Measurements from ENCODE around the gene SELPLG. TPM values are rescaled to one million over a fixed set of nuclear protein-coding genes. Genes with fewer than 3 reads are reported as not detected.

SELPLG gene
- total and polyA plus RNA-seq, 10 donors = 23.6 to 220 (median 72.4) TPM

DNA sequence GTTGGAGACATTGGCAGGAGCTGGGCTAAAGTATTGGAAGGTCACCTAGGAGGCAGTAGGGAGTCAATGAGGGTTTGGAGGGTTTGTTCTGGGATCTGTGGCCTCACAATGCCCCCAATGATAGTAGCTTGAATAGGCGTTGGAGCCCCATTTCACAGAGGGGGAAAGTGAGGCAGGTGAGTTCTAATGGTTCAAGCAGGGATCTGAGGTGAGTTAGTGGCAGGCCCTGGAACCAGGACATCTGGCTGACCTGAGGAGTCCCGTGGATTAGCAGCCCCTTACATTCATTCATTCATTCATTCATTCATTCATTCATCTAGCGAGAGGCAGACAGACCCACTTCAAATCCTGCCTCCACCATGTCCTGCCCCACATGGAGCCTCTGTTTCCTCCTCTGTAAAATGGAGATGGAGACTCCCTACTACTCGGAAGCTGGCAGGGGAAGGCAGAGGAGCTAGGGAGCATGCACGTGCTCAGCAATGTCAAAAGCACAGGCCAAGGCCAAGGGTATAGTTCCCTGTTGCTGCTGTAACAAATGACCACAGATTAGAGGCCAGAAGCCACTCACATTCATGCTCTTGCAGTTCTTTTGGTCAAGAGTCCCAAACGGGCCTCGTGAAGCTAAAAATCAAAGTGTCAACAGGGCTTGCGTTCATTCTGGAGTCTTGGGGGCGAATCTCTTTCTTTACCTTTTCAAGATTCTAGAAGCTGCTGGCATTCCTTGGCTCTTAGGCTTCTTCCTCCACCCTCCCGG is 33.6 kb downstream of the SELPLG start:
- H3K9me3 ChIP-seq = no peaks in the 10 kb centered on the region
- WGBS, 5 donors = 84 to 86% (median 84%) methylated on average over 10 of the region's 10 CpGs
- intact Hi-C loops (cut with DNase I; ENCODE audit: low total_unique reads) = no loop called here
- peaks cover 0 to 22% (median 3%) of the 10 kb centered on the region in 6 donors for H3K4me1 ChIP-seq
- TF ChIP-seq POLR2AphosphoS5 (IDR thresholded peaks at IDR 0.05) (no peak), POLR2A (IDR thresholded peaks at IDR 0.05) (no peak)
- TF ChIP-seq, protein P1, sequence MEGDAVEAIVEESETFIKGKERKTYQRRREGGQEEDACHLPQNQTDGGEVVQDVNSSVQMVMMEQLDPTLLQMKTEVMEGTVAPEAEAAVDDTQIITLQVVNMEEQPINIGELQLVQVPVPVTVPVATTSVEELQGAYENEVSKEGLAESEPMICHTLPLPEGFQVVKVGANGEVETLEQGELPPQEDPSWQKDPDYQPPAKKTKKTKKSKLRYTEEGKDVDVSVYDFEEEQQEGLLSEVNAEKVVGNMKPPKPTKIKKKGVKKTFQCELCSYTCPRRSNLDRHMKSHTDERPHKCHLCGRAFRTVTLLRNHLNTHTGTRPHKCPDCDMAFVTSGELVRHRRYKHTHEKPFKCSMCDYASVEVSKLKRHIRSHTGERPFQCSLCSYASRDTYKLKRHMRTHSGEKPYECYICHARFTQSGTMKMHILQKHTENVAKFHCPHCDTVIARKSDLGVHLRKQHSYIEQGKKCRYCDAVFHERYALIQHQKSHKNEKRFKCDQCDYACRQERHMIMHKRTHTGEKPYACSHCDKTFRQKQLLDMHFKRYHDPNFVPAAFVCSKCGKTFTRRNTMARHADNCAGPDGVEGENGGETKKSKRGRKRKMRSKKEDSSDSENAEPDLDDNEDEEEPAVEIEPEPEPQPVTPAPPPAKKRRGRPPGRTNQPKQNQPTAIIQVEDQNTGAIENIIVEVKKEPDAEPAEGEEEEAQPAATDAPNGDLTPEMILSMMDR (IDR thresholded peaks at IDR 0.05 in 8 of 11, conservative IDR thresholded peaks at IDR 0.05 in 3 of 11) = no peak
- H3K27ac ChIP-seq = no peak overlapping the region
- no peaks in the 10 kb centered on the region for H3K27me3 ChIP-seq (replicated peaks in 1 of 7)
- no peaks in the 10 kb centered on the region for H3K36me3 ChIP-seq
- no peak overlapping the region for H3K4me3 ChIP-seq
- no peak for DNase-seq

DNA sequence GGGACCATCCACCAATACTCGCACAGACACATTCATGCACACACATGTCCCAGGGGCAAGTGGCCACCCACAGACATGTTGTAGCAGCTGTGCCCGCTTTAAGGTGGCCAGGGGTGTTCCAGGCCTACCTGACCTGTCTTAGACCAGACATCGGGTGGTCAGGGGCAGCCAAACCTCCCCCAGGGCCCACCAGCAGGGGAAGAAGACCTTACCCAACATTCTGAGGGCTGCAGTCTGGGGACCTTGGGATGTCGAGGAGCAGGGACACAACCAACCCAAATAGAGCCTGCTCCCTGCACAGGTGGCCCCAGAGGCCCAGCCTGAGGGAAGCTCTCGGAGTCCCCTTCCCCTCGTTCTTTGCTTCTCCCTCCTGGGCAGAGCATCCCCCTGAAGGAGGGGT is 34.2 kb downstream of the SELPLG start:
- DNase-seq = no peak
- Histone ChIP-seq H3K4me1 (peaks cover 0 to 22% (median 3%) of the 10 kb centered on the region in 6 donors), H3K4me3 (no peak overlapping the region), H3K36me3 (no peaks in the 10 kb centered on the region), H3K9me3 (no peaks in the 10 kb centered on the region), H3K27ac (no peak overlapping the region), H3K27me3 (replicated peaks in 1 of 7) (no peaks in the 10 kb centered on the region)
- intact Hi-C loops (cut with DNase I; ENCODE audit: low total_unique reads) = no loop called here
- WGBS, 5 donors = 62 to 85% (median 79%) methylated on average over 4 to 6 of the region's 6 CpGs
- TF ChIP-seq POLR2AphosphoS5 (IDR thresholded peaks at IDR 0.05) (no peak), POLR2A (IDR thresholded peaks at IDR 0.05) (no peak)
- TF ChIP-seq, protein P1 (IDR thresholded peaks at IDR 0.05 in 8 of 11, conservative IDR thresholded peaks at IDR 0.05 in 3 of 11) = no peak

DNA sequence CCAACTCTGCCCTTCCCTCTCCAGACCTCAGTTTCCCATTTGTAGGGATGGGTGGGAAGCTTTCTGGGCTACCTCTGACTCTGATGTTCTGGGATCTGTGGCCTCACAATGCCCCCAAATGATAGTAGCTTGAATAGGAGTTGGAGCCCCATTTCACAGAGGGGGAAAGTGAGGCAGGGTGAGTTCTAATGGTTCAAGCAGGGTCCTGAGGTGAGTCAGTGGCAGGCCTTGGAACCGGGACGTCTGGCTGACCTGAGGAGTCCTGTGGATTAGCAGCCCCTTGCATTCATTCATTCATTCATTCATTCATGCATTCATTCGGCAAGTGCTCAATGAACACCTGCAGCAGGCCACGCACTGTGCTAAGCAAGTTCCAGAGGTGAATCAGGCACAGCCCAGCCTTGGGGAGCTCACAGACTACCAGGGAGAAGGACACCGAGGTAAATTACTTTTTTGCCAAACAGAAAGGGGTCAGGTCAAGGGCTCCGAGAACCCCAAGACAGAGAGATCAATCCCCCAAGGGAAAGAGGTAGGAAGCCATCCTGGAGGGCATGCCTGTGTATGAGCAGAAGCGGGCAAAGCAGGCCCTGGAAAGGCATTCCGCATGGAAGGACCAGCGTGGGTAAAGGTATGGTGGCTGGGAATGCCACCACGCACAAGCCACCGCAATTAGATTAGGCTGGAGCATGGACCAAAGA is 35.0 kb downstream of the SELPLG start:
- Histone ChIP-seq H3K9me3 (no peaks in the 10 kb centered on the region), H3K4me3 (no peak overlapping the region), H3K27ac (peak overlapping the region in 2 of 8 donors; percentile 26 to 40), H3K4me1 (peaks cover 0 to 22% (median 3%) of the 10 kb centered on the region in 6 donors), H3K27me3 (replicated peaks in 1 of 7) (no peaks in the 10 kb centered on the region), H3K36me3 (no peaks in the 10 kb centered on the region)
- intact Hi-C loops (cut with DNase I; ENCODE audit: low total_unique reads) = no loop called here
- no peak for DNase-seq
- 87 to 94% (median 92%) methylated on average over 11 of the region's 11 CpGs for WGBS, 5 donors
- TF ChIP-seq POLR2A (IDR thresholded peaks at IDR 0.05) = no peak

DNA sequence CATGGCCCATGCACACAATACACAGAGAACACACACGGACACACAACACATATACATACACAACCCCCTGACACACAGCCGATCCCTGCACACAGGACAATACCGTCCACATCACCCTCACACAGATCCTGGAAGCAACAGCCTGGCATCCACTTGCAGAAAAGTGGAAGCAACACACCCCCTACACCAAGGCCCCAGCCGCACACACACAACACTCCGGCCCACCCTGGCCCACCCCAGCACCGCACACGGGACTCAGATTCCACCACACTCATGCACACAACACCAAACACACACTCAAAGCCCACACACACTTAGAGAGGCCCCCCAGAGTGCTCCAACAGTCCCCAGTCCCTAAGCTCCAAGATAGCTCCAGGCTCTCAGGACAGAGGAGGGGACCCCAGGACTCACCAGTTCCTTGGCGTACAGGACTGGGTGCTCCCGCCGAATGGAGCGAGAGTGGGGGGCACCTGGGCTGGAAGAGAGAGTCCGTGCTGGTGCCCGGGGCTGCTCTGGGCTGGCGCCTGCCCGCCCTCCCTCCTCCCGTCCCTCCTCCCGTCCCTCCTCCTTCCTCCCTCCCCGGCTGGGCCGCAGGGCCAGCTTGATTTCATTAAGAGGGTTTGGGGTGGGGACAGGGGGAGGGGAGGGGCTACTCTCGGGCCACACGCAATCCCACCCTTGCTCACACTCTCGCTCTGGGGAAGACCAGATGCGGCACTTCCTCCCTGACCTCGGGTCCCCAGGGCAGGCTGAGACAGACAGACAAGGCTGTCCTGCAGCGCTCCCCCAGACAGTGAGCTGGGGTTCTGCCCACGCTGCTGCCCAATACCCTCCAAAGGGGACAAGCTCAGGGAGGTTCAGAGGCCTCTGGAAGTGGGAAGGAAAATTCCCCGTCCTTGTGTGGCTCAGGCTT is 35.9 kb downstream of the SELPLG start, which contains the start of gene TMEM119:
Gene TMEM119, minus strand, starts transcription at position 526 of the 913 bp plus-strand sequence. CDS start 5,701 bp downstream, outside the sequence.
- H3K27me3 ChIP-seq (replicated peaks in 1 of 7) = no peaks in the 10 kb centered on the region
- peak in 1 of 3 donors; percentile 35 for TF ChIP-seq POLR2AphosphoS5 (IDR thresholded peaks at IDR 0.05)
- TF ChIP-seq, protein P1 (IDR thresholded peaks at IDR 0.05 in 8 of 11, conservative IDR thresholded peaks at IDR 0.05 in 3 of 11) = no peak
- no peaks in the 10 kb centered on the region for H3K36me3 ChIP-seq
- H3K9me3 ChIP-seq = no peaks in the 10 kb centered on the region
- peak within 1 kb of the TSS in 2 of 8 donors; percentile 26 to 40 for H3K27ac ChIP-seq
- 36 to 67% (median 49%) methylated on average over 18 to 27 of the region's 27 CpGs for WGBS, 5 donors
- H3K4me3 ChIP-seq = peak within 1 kb of the TSS in 5 of 8 donors; percentile 8 to 43 (median 23)
- intact Hi-C loops (cut with DNase I; ENCODE audit: low total_unique reads) = no loop called here
- DNase-seq = no peak
- H3K4me1 ChIP-seq = peaks cover 0 to 22% (median 3%) of the 10 kb centered on the region in 6 donors

All from spleen (tissue), 11 donors.